K562 (cell line): ENCODE measurements around the gene LAMA2. TPM values are rescaled to one million over a fixed set of nuclear protein-coding genes. Genes with fewer than 3 reads are reported as not detected.

Experiments used
- ATAC-seq: fragments of 200-7000 bp; cut with Tn5 transposase; 3 replicates; pipeline ENCODE4 v1.9.1; 2020; ENCODE audit warnings: moderate library complexity
- BruUV-seq: library from RNA; stranded (reverse); fragments of 400-500 nt; replicated peaks from 2 replicates; lab custom pipeline; 2021; lab: Mats Ljungman, UMichigan
- CTCF ChIA-PET: fragments of 300-600 bp; formaldehyde crosslinking; extraction: SDS; loops from one replicate; lab custom pipeline; 2021; ENCODE audit warnings: low intra/inter-chr PET ratio; lab: Yijun Ruan, JAX
- POLR2A ChIA-PET: fragments of 300-600, 350-650 bp; sonication (Branson Sonifier 250); formaldehyde crosslinking; extraction: SDS; loops from one replicate; lab custom pipeline; 2021; ENCODE audit warnings: antibody characterized with exemption, inconsistent platforms; lab: Yijun Ruan, JAX
- DNase-seq, 4 experiments: peaks; one replicate each; pipeline versions ENCODE4 v3.0.0 to v3.0.0-alpha.2; 2011 to 2018; ENCODE audit warnings: low spot score in 3 of 4, mixed read lengths in 3 of 4; ENCODE audit errors: extremely low read depth in 1 of 4
- FAIRE-seq: peaks from 2 replicates; lab custom pipeline; 2011; peaks lifted over from hg19 to GRCh38; lab: Jason Lieb, UNC
- H2AFZ ChIP-seq: 2 replicates; pipeline ENCODE4 v1.6.0; 2011; ENCODE audit warnings: low read depth, low read length, control low read depth, inconsistent platforms
- H3K27ac ChIP-seq: fragments of 200-600 bp; 3 replicates; pipeline ENCODE4 v1.8.0; 2011; ENCODE audit warnings: low read depth, mild to moderate bottlenecking, control low read depth, inconsistent platforms, low read length, moderate library complexity, mixed read lengths; ENCODE audit errors: extremely low read depth
- H3K27me3 ChIP-seq, 2 experiments: fragments of 300-600 bp in 1 of 2; 2 replicates in 1 of 2; 3 replicates in 1 of 2; pipeline versions ENCODE4 v1.6.0 to v1.8.0; 2011; ENCODE audit warnings: inconsistent platforms in 2 of 2, low read length in 2 of 2, mild to moderate bottlenecking in 1 of 2, mixed read lengths in 1 of 2, moderate library complexity in 1 of 2; ENCODE audit not compliant: control insufficient read depth in 2 of 2, insufficient read depth in 2 of 2
- H3K36me3 ChIP-seq: fragments of 300-600 bp; 3 replicates; pipeline ENCODE4 v1.8.0; 2011; ENCODE audit warnings: mild to moderate bottlenecking, low read length, inconsistent platforms; ENCODE audit not compliant: control insufficient read depth, insufficient read depth
- H3K4me1 ChIP-seq, 2 experiments: fragments of 200-600 bp in 1 of 2; replicated peaks in 1 of 2; 2 replicates in 1 of 2; 3 replicates in 1 of 2; pipeline versions ENCODE4 v1.5.1 to v1.8.0; 2011; ENCODE audit warnings: inconsistent platforms in 2 of 2, low read length in 2 of 2, mild to moderate bottlenecking in 1 of 2, mixed read lengths in 1 of 2, moderate library complexity in 1 of 2; ENCODE audit not compliant: control insufficient read depth in 2 of 2, insufficient read depth in 2 of 2
- H3K4me2 ChIP-seq: 2 replicates; pipeline ENCODE4 v1.6.1; 2011; ENCODE audit warnings: low read length, control low read depth, inconsistent platforms, mixed read lengths; ENCODE audit not compliant: insufficient read depth
- H3K4me3 ChIP-seq: fragments of 200-600 bp; sonication (generic), shearing (Covaris generic); 2 replicates; pipeline ENCODE4 v1.5.1; 2016; ENCODE audit warnings: control low read depth, inconsistent platforms
- H3K79me2 ChIP-seq: fragments of 200-600 bp; 3 replicates; pipeline ENCODE4 v1.8.0; 2011; ENCODE audit warnings: low read length, inconsistent platforms; ENCODE audit not compliant: control insufficient read depth, insufficient read depth
- H3K9ac ChIP-seq, 2 experiments: 2 replicates each; pipeline versions ENCODE4 v1.6.0 to v1.6.1; 2011; ENCODE audit warnings: low read depth in 2 of 2, low read length in 2 of 2, control low read depth in 1 of 2, inconsistent platforms in 1 of 2, mild to moderate bottlenecking in 1 of 2, mixed read lengths in 1 of 2; ENCODE audit not compliant: insufficient read depth in 1 of 2
- H3K9me1 ChIP-seq: one replicate; pipeline ENCODE4 v1.6.0; 2011; ENCODE audit warnings: inconsistent platforms, mild to moderate bottlenecking, low read length, moderate library complexity; ENCODE audit not compliant: control insufficient read depth, insufficient read depth
- H3K9me3 ChIP-seq: replicated peaks from 2 replicates; pipeline ENCODE4 v1.5.1; 2011; ENCODE audit warnings: low read depth, low read length, inconsistent platforms; ENCODE audit not compliant: control insufficient read depth, insufficient read depth
- H4K20me1 ChIP-seq: replicated peaks from 2 replicates; pipeline ENCODE4 v1.6.1; 2011; ENCODE audit warnings: low read length, inconsistent platforms, mixed read lengths; ENCODE audit not compliant: control insufficient read depth, insufficient read depth
- BDP1 ChIP-seq: IDR thresholded peaks from 3 replicates; pipeline ENCODE4 v1.6.1; 2011; ENCODE audit not compliant: insufficient read length, insufficient read depth
- CBX1 ChIP-seq: sonication (generic); IDR thresholded peaks from 2 replicates; pipeline ENCODE4 v1.6.1; 2016; ENCODE audit warnings: antibody characterized with exemption, low read depth, mild to moderate bottlenecking
- CEBPG ChIP-seq, 3 experiments: fragments of 200-800 bp in 1 of 3; sonication (Bioruptor generic) in 1 of 3; sonication (generic) in 1 of 3; formaldehyde crosslinking in 1 of 3; IDR thresholded peaks in 2 of 3; conservative IDR thresholded peaks in 1 of 3; 2 replicates each; pipeline versions ENCODE4 v1.6.1 to v1.8.0; 2016 to 2022; ENCODE audit warnings: missing compliant biosample characterization in 2 of 3, missing genetic modification characterization in 2 of 3, mild to moderate bottlenecking in 1 of 3, missing genetic modification reagents in 1 of 3
- NCOA6 ChIP-seq: fragments of 450-650 bp; IDR thresholded peaks from 2 replicates; pipeline ENCODE4 v1.6.1; 2017; ENCODE audit warnings: mild to moderate bottlenecking
- NKRF ChIP-seq: fragments of 450-650 bp; IDR thresholded peaks from 2 replicates; pipeline ENCODE4 v1.6.1; 2016; ENCODE audit warnings: borderline replicate concordance
- TOE1 ChIP-seq, 2 experiments: fragments of 450-650 bp in 1 of 2; sonication (generic) in 1 of 2; formaldehyde crosslinking in 1 of 2; IDR thresholded peaks; 2 replicates each; pipeline versions ENCODE4 v1.7.1 to v1.8.0; 2016 to 2022; ENCODE audit warnings: borderline replicate concordance in 2 of 2, mild to moderate bottlenecking in 2 of 2, antibody characterized with exemption in 1 of 2, inconsistent platforms in 1 of 2, low read depth in 1 of 2, missing genetic modification reagents in 1 of 2, moderate library complexity in 1 of 2
- ZFP91 ChIP-seq: sonication (generic); formaldehyde crosslinking; IDR thresholded peaks from 2 replicates; pipeline ENCODE4 v1.8.0; 2022; ENCODE audit warnings: mild to moderate bottlenecking, missing genetic modification reagents
- ZNF77 ChIP-seq: fragments of 250-450 bp; sonication (Bioruptor Pico); IDR thresholded peaks from 2 replicates; pipeline ENCODE4 v1.5.0; 2020
- WGBS: fragments of 100-300 bp; shearing (Covaris generic); methylation state at CpG from one replicate; pipeline ENCODE4 v1.1.6; 2016; ENCODE audit warnings: low coverage, mixed read lengths; ENCODE audit not compliant: insufficient coverage; ENCODE audit errors: missing lambda C conversion rate; 5-methylcytosine and 5-hydroxymethylcytosine counted together
- in situ Hi-C: fragments of 300-500 bp; cut with MboI; formaldehyde crosslinking; loops from 4 replicates; pipeline ENCODE4 v1.15.0; 2018; ENCODE audit warnings: inconsistent platforms, mixed read lengths
- intact Hi-C: fragments of 100-400 bp; cut with micrococcal nuclease; formaldehyde crosslinking; loops from 2 replicates; pipeline ENCODE4 v1.14.2; 2022
- polyA plus RNA-seq, 8 experiments: library from polyadenylated mRNA; depleted of rRNA in 4 of 8; stranded (reverse) in 5 of 8; unstranded in 3 of 8; fragments of >200 nt; fragmentation: Nextera tagmentation in 2 of 8; fragmentation: Illumina TruSeq in 1 of 8; extraction: Ambion mirVana in 2 of 8; extraction: Trizol in 1 of 8; gene quantifications; 2 replicates each; pipeline versions ENCODE4 v1.2.1 to v1.2.3, GENCODE V29; 2011 to 2014; ENCODE audit warnings: inconsistent platforms in 1 of 8, missing spikeins in 1 of 8
- total RNA-seq, 7 experiments: library from RNA; depleted of rRNA in 6 of 7; stranded (reverse); fragments of >200 nt in 6 of 7; fragmentation: Illumina TruSeq in 2 of 7; extraction: Trizol in 2 of 7; gene quantifications; 2 replicates each; pipeline versions ENCODE4 v1.2.1 to v1.2.3, GENCODE V29; 2011 to 2021; ENCODE audit warnings: low replicate concordance in 1 of 7

LAMA2 gene
- total and polyA plus RNA-seq, 9 of the 15 experiments (the other 6 are each of a cell fraction or from before 2014, with no cell fraction given): 0.04 to 1.5 (median 0.36) TPM

GRCh38 chr6:128990360-128990759, 107.4 kb downstream of the LAMA2 start (continued):
- no peak for TF ChIP-seq NKRF

GRCh38 chr6:128990915-128991314, 108.0 kb downstream of the LAMA2 start:
- WGBS: under 1% methylated on average over 8 of the region's 8 CpGs
- no peaks in the 10 kb centered on the region for H3K9me1 ChIP-seq
- ChIA-PET POLR2A (no interaction called here), CTCF (no interaction called here)
- H3K36me3 ChIP-seq: no peaks in the 10 kb centered on the region
- in situ Hi-C loops: no loop called here
- no peak overlapping the region for H2AFZ ChIP-seq
- H4K20me1 ChIP-seq: no peaks in the 10 kb centered on the region
- H3K27me3 ChIP-seq: no peaks in the 10 kb centered on the region
- no peaks in the 10 kb centered on the region for H3K9me3 ChIP-seq
- no peak overlapping the region for H3K4me3 ChIP-seq
- ATAC-seq: no peak
- H3K27ac ChIP-seq: no peak overlapping the region
- no peak overlapping the region for H3K4me2 ChIP-seq
- BruUV-seq: no TSS peak
- intact Hi-C loops: no loop called here
- TF ChIP-seq ZFP91 (CRISPR knock-in tag): no peak
- TF ChIP-seq TOE1 (IDR thresholded peaks at IDR 0.05; ENCODE audit: borderline replicate concordance): no peak
- TF ChIP-seq TOE1 (CRISPR knock-in tag; IDR thresholded peaks at IDR 0.05; ENCODE audit: borderline replicate concordance, low read depth): no peak
- no peak for TF ChIP-seq CBX1
- no peak for TF ChIP-seq CEBPG (CRISPR knock-in tag; IDR thresholded peaks at IDR 0.05)
- TF ChIP-seq CEBPG (tag; conservative IDR thresholded peaks at IDR 0.05 in 1 of 2, IDR thresholded peaks at IDR 0.05 in 1 of 2): peak in 1 of 2 experiments; percentile 51; a peak in 1 of 4 replicates
- no peak for TF ChIP-seq ZNF77 (CRISPR knock-in tag)
- no peak for TF ChIP-seq NCOA6
- no peak for TF ChIP-seq BDP1
- no peak for DNase-seq
- no peak for FAIRE-seq
- no peaks in the 10 kb centered on the region for H3K4me1 ChIP-seq
- no peak overlapping the region for H3K9ac ChIP-seq
- H3K79me2 ChIP-seq: no peaks in the 10 kb centered on the region
